Kidney tubule cell (primary cell): ENCODE data around the gene SLCO4A1.

Source experiments
- DNase-seq: peaks from one replicate; pipeline ENCODE4 v3.0.0-alpha.2; 2018; ENCODE audit warnings: low spot score

SLCO4A1 gene, protein sequence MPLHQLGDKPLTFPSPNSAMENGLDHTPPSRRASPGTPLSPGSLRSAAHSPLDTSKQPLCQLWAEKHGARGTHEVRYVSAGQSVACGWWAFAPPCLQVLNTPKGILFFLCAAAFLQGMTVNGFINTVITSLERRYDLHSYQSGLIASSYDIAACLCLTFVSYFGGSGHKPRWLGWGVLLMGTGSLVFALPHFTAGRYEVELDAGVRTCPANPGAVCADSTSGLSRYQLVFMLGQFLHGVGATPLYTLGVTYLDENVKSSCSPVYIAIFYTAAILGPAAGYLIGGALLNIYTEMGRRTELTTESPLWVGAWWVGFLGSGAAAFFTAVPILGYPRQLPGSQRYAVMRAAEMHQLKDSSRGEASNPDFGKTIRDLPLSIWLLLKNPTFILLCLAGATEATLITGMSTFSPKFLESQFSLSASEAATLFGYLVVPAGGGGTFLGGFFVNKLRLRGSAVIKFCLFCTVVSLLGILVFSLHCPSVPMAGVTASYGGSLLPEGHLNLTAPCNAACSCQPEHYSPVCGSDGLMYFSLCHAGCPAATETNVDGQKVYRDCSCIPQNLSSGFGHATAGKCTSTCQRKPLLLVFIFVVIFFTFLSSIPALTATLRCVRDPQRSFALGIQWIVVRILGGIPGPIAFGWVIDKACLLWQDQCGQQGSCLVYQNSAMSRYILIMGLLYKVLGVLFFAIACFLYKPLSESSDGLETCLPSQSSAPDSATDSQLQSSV

DNA sequence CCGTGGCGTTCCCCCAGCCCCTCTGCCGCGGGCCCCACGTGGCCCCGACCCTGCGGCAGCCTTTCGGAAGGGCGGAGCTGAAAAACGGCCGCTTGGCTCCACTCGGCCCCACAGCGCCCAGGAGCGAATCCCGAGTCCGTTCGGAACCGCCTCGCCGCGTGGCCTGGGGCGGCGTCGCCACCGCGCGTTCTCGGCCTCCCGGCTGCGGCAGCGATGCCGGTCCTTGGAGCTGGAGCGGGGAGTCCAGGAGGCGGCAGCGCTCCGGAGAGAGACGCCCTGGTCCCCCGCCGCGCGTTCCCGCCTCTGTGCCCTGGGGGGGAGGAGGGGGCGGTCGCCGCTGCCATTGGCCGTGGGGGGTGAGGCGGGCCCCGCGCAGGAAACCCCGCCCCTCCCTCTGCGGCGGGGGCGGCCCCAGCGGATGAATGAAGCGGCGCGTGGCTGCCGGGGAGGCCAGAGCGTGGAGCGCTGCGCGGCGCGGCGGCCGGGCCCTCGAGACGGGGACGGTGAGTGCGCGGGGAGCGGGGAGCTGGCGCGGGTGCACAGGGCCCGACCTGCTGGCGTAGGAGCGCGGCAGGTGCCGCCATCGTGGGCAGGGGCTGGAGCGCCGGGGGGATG lies at the start of gene SLCO4A1:
SLCO4A1 (plus strand) TSS at position 453 of the 615 bp plus-strand sequence. CDS start 13,952 bp downstream, outside the sequence.
- DNase-seq, result peak; percentile 89

- DNase-seq, result no peak
Measured at GRCh38 chr20:62592506-62593177, 49.7 kb upstream of the SLCO4A1 start.

GRCh38 chr20:62593616-62594015 lies 48.7 kb upstream of the SLCO4A1 start:
- DNase-seq, result no peak

- DNase-seq, result no peak
Measured at GRCh38 chr20:62595069-62595468, 47.2 kb upstream of the SLCO4A1 start.

- peak; percentile 72 for DNase-seq
Measured at GRCh38 chr20:62595491-62595890, 46.8 kb upstream of the SLCO4A1 start.

DNA sequence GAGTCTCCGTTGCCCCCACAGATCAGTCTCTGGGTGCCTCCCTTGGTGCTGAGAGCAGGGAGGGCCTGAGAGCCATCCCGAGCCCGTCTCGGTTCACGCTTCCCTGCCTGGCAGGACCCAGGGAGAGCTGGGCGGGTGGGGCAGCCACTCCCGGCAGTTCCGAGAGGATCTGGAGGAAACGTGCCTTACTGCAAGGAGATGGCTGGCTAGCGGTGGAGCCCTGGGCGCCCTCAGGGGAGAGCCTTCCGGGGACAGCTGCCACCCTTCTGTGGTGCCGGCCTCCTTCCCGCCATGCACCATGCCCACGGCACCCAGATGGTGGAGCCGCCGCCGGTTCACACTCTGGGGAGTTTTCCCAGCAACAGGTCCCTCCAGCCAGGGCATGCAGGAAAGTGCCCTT lies 45.8 kb upstream of the SLCO4A1 start:
- peak; percentile 59 for DNase-seq

- no peak for DNase-seq
Measured at GRCh38 chr20:62596921-62597320, 45.4 kb upstream of the SLCO4A1 start.

GRCh38 chr20:62597416-62598115 lies 44.7 kb upstream of the SLCO4A1 start:
- no peak for DNase-seq

- DNase-seq, result no peak
Measured at GRCh38 chr20:62598761-62599194, 43.5 kb upstream of the SLCO4A1 start.

DNA sequence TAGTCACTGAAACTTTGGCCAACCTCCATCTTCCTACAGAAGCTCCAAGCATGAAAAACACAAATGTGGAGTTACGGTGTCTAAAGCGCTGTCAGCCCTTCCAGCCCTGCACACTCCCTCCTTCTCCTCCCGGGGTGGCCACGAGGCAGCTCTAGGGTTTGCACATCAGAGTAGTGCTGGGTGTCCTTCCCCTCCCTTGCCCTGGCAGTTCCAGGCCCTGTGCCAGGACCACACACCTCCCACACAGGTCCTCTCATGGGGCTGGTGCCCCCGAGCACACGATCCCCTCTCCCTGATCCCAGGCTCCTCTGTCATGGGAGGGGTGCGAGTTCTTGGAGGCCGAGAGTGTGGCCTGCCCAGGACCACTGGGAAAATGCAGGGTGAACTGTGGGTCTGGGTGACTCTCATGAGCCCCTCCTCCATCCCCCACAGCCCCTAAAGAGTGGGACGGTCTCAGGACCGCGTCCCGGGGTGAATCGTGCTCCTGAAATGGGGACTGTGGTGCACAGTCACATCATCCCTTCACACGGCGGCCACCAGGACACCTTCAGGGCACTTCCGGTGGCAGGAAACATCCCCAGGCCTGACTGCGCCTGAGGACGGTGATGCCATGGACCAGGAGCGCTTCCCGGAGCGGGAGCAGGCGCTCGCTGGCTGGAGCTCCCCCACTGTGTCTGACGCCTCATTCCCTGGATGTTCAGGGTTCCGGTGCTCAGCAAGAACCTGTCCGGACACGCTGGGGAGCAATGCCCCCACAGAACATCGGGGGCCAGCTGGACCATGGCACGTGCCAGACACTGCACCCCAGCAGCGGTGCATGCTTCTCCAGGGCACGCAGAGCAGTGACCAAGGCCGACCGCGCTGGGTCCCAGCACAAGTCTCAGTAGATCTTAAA lies 42.8 kb upstream of the SLCO4A1 start:
- DNase-seq, result no peak

DNA sequence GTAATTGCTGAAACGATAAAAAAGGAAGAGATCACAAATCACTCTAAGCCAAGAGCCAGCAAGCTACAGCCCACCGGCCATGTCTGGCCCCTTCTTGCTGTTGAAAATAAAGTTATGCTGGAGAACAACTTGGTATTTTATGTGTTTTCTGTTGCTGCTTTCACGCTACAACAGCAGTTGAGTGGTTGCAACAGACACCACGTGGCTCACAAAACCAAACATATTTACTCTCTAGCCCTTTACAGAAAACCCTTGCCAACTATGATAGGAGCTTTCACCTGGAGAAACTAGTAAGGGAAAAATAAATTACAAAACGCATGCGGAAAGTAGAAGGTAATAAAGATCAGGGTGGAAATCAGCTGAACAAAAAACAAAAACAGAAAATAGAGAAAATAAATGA lies 41.1 kb upstream of the SLCO4A1 start:
- DNase-seq, result no peak

DNA sequence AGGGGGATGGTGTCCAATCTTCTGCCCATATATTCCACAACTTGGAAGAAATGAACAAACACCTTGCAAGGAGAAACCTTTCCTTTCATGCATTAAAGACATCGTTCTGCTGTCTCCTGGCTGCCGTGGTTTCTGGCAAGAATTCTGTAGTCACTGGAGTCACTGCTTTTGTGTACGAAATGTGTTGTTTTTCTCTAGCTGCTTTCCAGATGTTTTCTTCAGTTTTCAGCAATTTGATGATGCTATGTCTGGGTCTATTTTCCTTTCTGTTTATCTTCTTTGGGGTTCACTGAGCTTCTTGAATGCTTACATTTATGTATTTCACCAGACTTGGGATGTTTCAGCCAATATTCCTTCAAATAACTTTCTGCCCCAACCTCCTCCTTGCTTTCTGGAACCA lies 40.6 kb upstream of the SLCO4A1 start:
- DNase-seq, result no peak

DNA sequence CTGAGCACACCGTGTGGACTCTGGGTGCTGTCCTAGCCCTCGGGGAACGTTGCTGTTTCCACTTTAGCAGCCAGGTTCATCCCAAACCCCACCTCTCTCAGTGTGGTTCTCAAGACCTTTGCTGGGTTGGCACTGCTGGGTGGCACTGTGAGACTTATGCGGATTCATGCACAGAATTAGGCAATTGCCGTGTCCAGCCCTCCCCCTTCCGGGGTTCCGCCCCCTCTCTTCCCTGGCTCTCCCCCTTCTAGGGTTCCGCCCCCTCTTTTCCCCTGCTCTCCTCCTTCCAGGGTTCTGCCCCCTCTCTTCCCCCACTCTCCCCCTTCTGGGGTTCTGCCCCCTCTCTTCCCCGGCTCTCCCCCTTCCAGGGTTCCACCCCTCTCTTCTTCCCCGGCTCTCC lies 39.8 kb upstream of the SLCO4A1 start:
- peak; percentile 52 for DNase-seq

GRCh38 chr20:62603021-62603906 lies 39.0 kb upstream of the SLCO4A1 start:
- DNase-seq, result peak; percentile 96

GRCh38 chr20:62603907-62604785 lies 38.2 kb upstream of the SLCO4A1 start:
- no peak for DNase-seq

GRCh38 chr20:62604796-62605195 lies 37.5 kb upstream of the SLCO4A1 start:
- DNase-seq, result no peak

GRCh38 chr20:62605236-62605943 lies 36.9 kb upstream of the SLCO4A1 start:
- DNase-seq, result no peak

DNA sequence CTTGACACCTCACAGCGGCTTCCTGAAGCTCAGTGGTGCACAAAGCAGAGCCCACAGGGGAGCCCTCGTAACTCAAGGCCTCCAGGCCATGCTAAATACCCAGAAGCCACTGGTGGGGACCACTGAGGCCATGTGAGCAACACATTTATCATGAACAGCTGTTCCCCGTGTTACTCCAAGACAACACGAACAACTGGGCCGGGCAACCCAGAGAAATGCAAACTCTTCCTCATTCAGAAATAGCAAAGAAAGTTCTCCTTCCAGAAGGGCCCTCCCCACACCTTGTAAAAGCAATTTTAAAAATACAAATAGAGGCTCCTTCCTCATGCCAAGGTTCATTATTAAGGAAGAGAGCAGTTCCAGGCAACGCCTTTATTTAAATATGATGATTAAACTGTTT lies 36.3 kb upstream of the SLCO4A1 start:
- DNase-seq, result peak; percentile 28
